ENCODE results near the gene FRMD8. TPM values are rescaled to one million over a fixed set of nuclear protein-coding genes. Genes with fewer than 3 reads are reported as not detected.

The FRMD8 gene
- total RNA-seq, 2 donors from 2014 or later, result 20.0 to 46.8 TPM

- Histone ChIP-seq H3K4me3 (no peak overlapping the region), H3K36me3 (replicated peaks in 1 of 2; ENCODE audit: insufficient read depth in 1 of 2, low read depth in 2 of 2) (no peaks in the 10 kb centered on the region), H3K27ac (peak overlapping the region; percentile 97 to 100 (median 100)), H3K4me1 (peaks cover 95% of the 10 kb centered on the region), H3K9me3 (no peaks in the 10 kb centered on the region), H3K27me3 (no peaks in the 10 kb centered on the region)
- DNase-seq (no peak), ATAC-seq (no peak)
- TF ChIP-seq POLR2A (IDR thresholded peaks at IDR 0.05), result no peak
- no peak for TF ChIP-seq CTCF (IDR thresholded peaks at IDR 0.05)
- intact Hi-C loops (cut with DNase I), result no loop called here
- WGBS, 2 donors, result 0 to 1% methylated on average over 2 to 6 of the region's 6 CpGs
These were observed 4.8 kb upstream of the FRMD8 start for GRCh38 chr11:65381716-65382032.

GRCh38 chr11:65382033-65382803 is 4.2 kb upstream of the FRMD8 start, which contains the start of gene SLC25A45:
TSS of gene SLC25A45 (minus strand) at chr11:65382646. CDS start at chr11:65381951, 695 bp downstream.
- Histone ChIP-seq H3K4me1 (peaks cover 94% of the 10 kb centered on the region), H3K4me3 (no peak within 1 kb of the TSS), H3K27ac (peak within 1 kb of the TSS; percentile 97 to 100 (median 100)), H3K9me3 (no peaks in the 10 kb centered on the region), H3K27me3 (no peaks in the 10 kb centered on the region), H3K36me3 (replicated peaks in 1 of 2; ENCODE audit: insufficient read depth in 1 of 2, low read depth in 2 of 2) (no peaks in the 10 kb centered on the region)
- intact Hi-C loops (cut with DNase I), result no loop called here
- ATAC-seq (peak; percentile 78), DNase-seq (peak; percentile 97 to 99 (median 98))
- TF ChIP-seq POLR2A (IDR thresholded peaks at IDR 0.05) (peak; percentile 83 to 89 (median 83)), CTCF (IDR thresholded peaks at IDR 0.05) (peak; percentile 56 to 97 (median 91))
- 0 to 2% methylated on average over 6 to 27 of the region's 27 CpGs for WGBS, 2 donors

DNA sequence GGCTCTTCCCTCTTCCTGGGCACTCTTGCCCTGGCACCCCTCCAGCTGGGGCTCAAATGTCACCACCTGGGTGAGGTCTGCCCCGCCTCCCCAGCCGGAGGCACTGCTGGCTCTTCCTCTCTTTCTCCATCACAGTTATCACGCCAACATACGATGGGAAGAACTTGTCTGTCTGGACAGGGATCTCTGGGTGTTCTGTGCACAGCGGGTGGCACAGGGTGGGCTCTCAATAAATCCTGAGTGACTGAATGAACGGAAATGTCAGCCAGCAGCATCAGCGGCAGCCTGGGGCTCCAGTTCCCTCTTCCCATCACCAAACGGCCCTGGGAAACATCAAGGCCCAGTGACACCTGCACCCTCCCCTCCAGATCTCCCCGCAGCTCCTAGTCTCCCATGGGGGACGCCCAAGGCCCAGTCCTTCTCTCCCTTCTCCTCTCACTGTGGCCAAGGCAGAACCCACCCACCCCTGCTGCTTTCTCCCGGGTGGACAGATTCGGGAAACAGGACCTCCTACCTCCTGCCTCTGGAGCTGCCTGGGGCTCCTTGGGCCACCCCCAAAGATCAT is 3.6 kb upstream of the FRMD8 start:
- TF ChIP-seq CTCF (IDR thresholded peaks at IDR 0.05) (no peak), POLR2A (IDR thresholded peaks at IDR 0.05) (no peak)
- H3K4me3 ChIP-seq, result no peak overlapping the region
- ATAC-seq, result peak; percentile 28
- H3K4me1 ChIP-seq, result peaks cover 94% of the 10 kb centered on the region
- H3K9me3 ChIP-seq, result no peaks in the 10 kb centered on the region
- no peaks in the 10 kb centered on the region for H3K27me3 ChIP-seq
- H3K36me3 ChIP-seq (replicated peaks in 1 of 2; ENCODE audit: insufficient read depth in 1 of 2, low read depth in 2 of 2), result no peaks in the 10 kb centered on the region
- 8 to 10% methylated on average over 7 to 12 of the region's 12 CpGs for WGBS, 2 donors
- DNase-seq, result peak; percentile 90 to 96 (median 92)
- H3K27ac ChIP-seq, result peak overlapping the region; percentile 97 to 100 (median 100)
- intact Hi-C loops (cut with DNase I), result no loop called here

- no peak overlapping the region for H3K4me3 ChIP-seq
- intact Hi-C loops (cut with DNase I), result no loop called here
- no peaks in the 10 kb centered on the region for H3K36me3 ChIP-seq (replicated peaks in 1 of 2; ENCODE audit: insufficient read depth in 1 of 2, low read depth in 2 of 2)
- H3K27ac ChIP-seq, result peak overlapping the region; percentile 89 to 100 (median 98)
- H3K4me1 ChIP-seq, result peaks cover 94% of the 10 kb centered on the region
- DNase-seq (no peak), ATAC-seq (no peak)
- WGBS, 2 donors, result 76 to 86% methylated on average over 6 of the region's 6 CpGs
- no peak for TF ChIP-seq CTCF (IDR thresholded peaks at IDR 0.05)
- no peak for TF ChIP-seq POLR2A (IDR thresholded peaks at IDR 0.05)
- H3K27me3 ChIP-seq, result no peaks in the 10 kb centered on the region
- H3K9me3 ChIP-seq, result no peaks in the 10 kb centered on the region
These were observed 2.7 kb upstream of the FRMD8 start for GRCh38 chr11:65383778-65384177.

Measured in body of pancreas (tissue), 4 donors.